ENCODE results near the gene USH1C.

DNA sequence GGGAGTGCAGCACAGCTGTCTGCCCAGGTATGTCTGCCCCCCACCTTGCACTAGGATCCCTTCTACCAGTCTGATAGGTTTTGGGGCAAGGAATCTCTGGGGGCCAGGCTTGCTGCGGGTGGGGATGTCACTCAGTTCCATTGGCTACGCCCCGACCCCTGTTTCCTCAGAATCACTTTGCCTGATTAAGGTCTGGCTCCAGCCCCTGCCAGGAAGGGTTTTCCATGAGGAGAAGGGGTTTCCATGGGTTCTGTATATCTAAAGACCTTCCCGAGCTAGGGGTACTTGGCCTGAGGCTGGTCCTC, 16.8 kb upstream of the USH1C start:
- TF ChIP-seq, protein P1, sequence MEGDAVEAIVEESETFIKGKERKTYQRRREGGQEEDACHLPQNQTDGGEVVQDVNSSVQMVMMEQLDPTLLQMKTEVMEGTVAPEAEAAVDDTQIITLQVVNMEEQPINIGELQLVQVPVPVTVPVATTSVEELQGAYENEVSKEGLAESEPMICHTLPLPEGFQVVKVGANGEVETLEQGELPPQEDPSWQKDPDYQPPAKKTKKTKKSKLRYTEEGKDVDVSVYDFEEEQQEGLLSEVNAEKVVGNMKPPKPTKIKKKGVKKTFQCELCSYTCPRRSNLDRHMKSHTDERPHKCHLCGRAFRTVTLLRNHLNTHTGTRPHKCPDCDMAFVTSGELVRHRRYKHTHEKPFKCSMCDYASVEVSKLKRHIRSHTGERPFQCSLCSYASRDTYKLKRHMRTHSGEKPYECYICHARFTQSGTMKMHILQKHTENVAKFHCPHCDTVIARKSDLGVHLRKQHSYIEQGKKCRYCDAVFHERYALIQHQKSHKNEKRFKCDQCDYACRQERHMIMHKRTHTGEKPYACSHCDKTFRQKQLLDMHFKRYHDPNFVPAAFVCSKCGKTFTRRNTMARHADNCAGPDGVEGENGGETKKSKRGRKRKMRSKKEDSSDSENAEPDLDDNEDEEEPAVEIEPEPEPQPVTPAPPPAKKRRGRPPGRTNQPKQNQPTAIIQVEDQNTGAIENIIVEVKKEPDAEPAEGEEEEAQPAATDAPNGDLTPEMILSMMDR (IDR thresholded peaks at IDR 0.05), result no peak
- TF ChIP-seq POLR2A (IDR thresholded peaks at IDR 0.05) (no peak), EP300 (IDR thresholded peaks at IDR 0.05; ENCODE audit: low read depth) (no peak)
